K562 (cell line): ENCODE results near the gene SMIM22. TPM values are rescaled to one million over a fixed set of nuclear protein-coding genes. Genes with fewer than 3 reads are reported as not detected.

Experiments used
- ATF1 ChIP-seq, 2 experiments: fragments of 450-650 bp in 1 of 2; IDR thresholded peaks; 2 replicates each; pipeline ENCODE4 v1.6.1; 2016; ENCODE audit warnings: missing compliant biosample characterization in 1 of 2, missing genetic modification characterization in 1 of 2
- ATF7 ChIP-seq: fragments of 450-650 bp; IDR thresholded peaks from 2 replicates; pipeline ENCODE4 v1.7.1; 2014; ENCODE audit warnings: mild to moderate bottlenecking, moderate library complexity
- FOSL1 ChIP-seq: fragments of 200-800 bp; sonication (Bioruptor generic); conservative IDR thresholded peaks from 2 replicates; pipeline ENCODE4 v1.6.1; 2016; ENCODE audit warnings: missing genetic modification characterization, missing compliant biosample characterization
- POLR2AphosphoS2 ChIP-seq: IDR thresholded peaks from 2 replicates; pipeline ENCODE4 v1.6.1; 2012; ENCODE audit warnings: low read length, improper control_type of control experiment
- RNF2 ChIP-seq: sonication (generic); IDR thresholded peaks from 2 replicates; pipeline ENCODE4 v1.6.1; 2016
- SMAD4 ChIP-seq: fragments of 250-450 bp; sonication (Bioruptor Pico); conservative IDR thresholded peaks from 2 replicates; pipeline ENCODE4 v1.8.0; 2021; ENCODE audit warnings: inconsistent platforms, mild to moderate bottlenecking, moderate library complexity
- TAF1 ChIP-seq: IDR thresholded peaks from 2 replicates; pipeline ENCODE4 v1.6.1; 2011; ENCODE audit warnings: mild to moderate bottlenecking, low read length, moderate library complexity; ENCODE audit not compliant: insufficient read depth, control insufficient read depth, severe bottlenecking; ENCODE audit errors: extremely low read depth
- ZBTB40 ChIP-seq, 2 experiments: fragments of 450-650 bp in 1 of 2; sonication (generic) in 1 of 2; formaldehyde crosslinking in 1 of 2; IDR thresholded peaks; 2 replicates each; pipeline versions ENCODE4 v1.7.1 to v1.9.0; 2016 to 2022; ENCODE audit warnings: inconsistent platforms in 1 of 2, mild to moderate bottlenecking in 1 of 2, missing genetic modification reagents in 1 of 2
- ZBTB7A ChIP-seq: IDR thresholded peaks from 2 replicates; pipeline ENCODE4 v1.6.1; 2011; ENCODE audit warnings: low read depth, mild to moderate bottlenecking, low read length, moderate library complexity, borderline replicate concordance; ENCODE audit not compliant: control insufficient read depth
- polyA plus RNA-seq, 8 experiments: library from polyadenylated mRNA; depleted of rRNA in 4 of 8; stranded (reverse) in 5 of 8; unstranded in 3 of 8; fragments of >200 nt; fragmentation: Nextera tagmentation in 2 of 8; fragmentation: Illumina TruSeq in 1 of 8; extraction: Ambion mirVana in 2 of 8; extraction: Trizol in 1 of 8; gene quantifications; 2 replicates each; pipeline versions ENCODE4 v1.2.1 to v1.2.3, GENCODE V29; 2011 to 2014; ENCODE audit warnings: inconsistent platforms in 1 of 8, missing spikeins in 1 of 8
- total RNA-seq, 7 experiments: library from RNA; depleted of rRNA in 6 of 7; stranded (reverse); fragments of >200 nt in 6 of 7; fragmentation: Illumina TruSeq in 2 of 7; extraction: Trizol in 2 of 7; gene quantifications; 2 replicates each; pipeline versions ENCODE4 v1.2.1 to v1.2.3, GENCODE V29; 2011 to 2021; ENCODE audit warnings: low replicate concordance in 1 of 7
- TF ChIP-seq, protein P1 (sequence below), 2 experiments: IDR thresholded peaks; 2 replicates each; pipeline ENCODE4 v1.6.1; 2012; ENCODE audit warnings: improper control_type of control experiment in 2 of 2, low read depth in 2 of 2, low read length in 2 of 2, borderline replicate concordance in 1 of 2
- TF ChIP-seq, protein P2 (sequence below), 2 experiments: IDR thresholded peaks in 1 of 2; conservative IDR thresholded peaks in 1 of 2; 2 replicates each; pipeline ENCODE4 v1.6.1; 2016; ENCODE audit warnings: low read depth in 2 of 2, mild to moderate bottlenecking in 1 of 2, missing compliant biosample characterization in 1 of 2, missing genetic modification characterization in 1 of 2, moderate library complexity in 1 of 2

Gene SMIM22
- total and polyA plus RNA-seq, 9 of the 15 experiments (the other 6 are each of a cell fraction or from before 2014, with no cell fraction given), result not detected

DNA sequence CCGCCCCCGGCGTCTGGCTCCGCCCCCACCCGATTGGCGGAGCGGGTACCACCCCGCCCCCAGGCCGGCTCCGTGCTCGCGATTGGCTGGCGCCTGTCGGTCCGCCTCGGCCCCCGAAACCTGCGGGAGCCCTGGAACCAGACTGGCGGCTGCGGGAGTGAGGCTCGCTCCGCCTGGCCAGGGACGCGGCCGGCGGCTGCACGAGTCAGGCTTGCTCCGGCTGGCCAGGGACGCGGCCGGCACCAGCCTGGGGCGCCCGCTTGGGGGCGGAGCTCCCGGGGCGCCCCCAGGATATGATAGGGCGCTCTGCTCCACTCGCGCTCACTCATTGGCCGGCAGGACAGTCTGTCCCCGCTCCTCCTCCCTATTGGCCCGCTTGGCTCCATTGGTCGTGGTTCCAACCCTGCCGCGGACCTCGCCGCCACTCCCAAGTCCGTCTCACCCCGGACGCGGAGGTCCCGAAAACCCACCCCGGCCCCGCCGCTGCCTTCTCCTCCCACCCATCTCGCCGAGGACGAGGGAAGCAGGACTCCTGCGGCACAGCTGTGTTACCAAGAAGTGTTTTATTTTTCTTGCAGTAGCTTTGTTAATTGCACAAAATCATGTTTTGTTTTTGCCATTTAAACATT lies 7.6 kb downstream of the SMIM22 start (continued):
- TF ChIP-seq, protein P1, sequence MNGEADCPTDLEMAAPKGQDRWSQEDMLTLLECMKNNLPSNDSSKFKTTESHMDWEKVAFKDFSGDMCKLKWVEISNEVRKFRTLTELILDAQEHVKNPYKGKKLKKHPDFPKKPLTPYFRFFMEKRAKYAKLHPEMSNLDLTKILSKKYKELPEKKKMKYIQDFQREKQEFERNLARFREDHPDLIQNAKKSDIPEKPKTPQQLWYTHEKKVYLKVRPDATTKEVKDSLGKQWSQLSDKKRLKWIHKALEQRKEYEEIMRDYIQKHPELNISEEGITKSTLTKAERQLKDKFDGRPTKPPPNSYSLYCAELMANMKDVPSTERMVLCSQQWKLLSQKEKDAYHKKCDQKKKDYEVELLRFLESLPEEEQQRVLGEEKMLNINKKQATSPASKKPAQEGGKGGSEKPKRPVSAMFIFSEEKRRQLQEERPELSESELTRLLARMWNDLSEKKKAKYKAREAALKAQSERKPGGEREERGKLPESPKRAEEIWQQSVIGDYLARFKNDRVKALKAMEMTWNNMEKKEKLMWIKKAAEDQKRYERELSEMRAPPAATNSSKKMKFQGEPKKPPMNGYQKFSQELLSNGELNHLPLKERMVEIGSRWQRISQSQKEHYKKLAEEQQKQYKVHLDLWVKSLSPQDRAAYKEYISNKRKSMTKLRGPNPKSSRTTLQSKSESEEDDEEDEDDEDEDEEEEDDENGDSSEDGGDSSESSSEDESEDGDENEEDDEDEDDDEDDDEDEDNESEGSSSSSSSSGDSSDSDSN (IDR thresholded peaks at IDR 0.05; ENCODE audit: borderline replicate concordance in 1 of 2, low read depth in 2 of 2, low read length in 2 of 2), result 0 out of 4 replicates have a peak, but pooled peaks have one; percentile 42
- TF ChIP-seq ZBTB7A (peak; percentile 46; the same call in 1 of the 2 replicates), FOSL1 (no peak), TAF1 (peak; percentile 21), RNF2 (no peak), POLR2AphosphoS2 (peak; percentile 78; the same call in 1 of the 2 replicates), SMAD4 (CRISPR knock-in tag) (no peak), ZBTB40 (IDR thresholded peaks at IDR 0.05) (0 out of 2 replicates have a peak, but pooled peaks have one; percentile 28), ZBTB40 (CRISPR knock-in tag; IDR thresholded peaks at IDR 0.05) (no peak), ATF7 (peak; percentile 48; the same call in 1 of the 2 replicates), ATF1 (CRISPR knock-in tag; IDR thresholded peaks at IDR 0.05) (no peak), ATF1 (tag; IDR thresholded peaks at IDR 0.05) (0 out of 2 replicates have a peak, but pooled peaks have one; percentile 30)
- TF ChIP-seq, protein P2, sequence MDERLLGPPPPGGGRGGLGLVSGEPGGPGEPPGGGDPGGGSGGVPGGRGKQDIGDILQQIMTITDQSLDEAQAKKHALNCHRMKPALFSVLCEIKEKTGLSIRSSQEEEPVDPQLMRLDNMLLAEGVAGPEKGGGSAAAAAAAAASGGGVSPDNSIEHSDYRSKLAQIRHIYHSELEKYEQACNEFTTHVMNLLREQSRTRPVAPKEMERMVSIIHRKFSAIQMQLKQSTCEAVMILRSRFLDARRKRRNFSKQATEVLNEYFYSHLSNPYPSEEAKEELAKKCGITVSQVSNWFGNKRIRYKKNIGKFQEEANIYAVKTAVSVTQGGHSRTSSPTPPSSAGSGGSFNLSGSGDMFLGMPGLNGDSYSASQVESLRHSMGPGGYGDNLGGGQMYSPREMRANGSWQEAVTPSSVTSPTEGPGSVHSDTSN (CRISPR knock-in tag; IDR thresholded peaks at IDR 0.05; ENCODE audit: low read depth), result peak; percentile 90
- TF ChIP-seq, protein P2 (tag; conservative IDR thresholded peaks at IDR 0.05; ENCODE audit: low read depth), result peak; percentile 93
